ENCODE results near the gene MYPN.

Gene MYPN

DNA sequence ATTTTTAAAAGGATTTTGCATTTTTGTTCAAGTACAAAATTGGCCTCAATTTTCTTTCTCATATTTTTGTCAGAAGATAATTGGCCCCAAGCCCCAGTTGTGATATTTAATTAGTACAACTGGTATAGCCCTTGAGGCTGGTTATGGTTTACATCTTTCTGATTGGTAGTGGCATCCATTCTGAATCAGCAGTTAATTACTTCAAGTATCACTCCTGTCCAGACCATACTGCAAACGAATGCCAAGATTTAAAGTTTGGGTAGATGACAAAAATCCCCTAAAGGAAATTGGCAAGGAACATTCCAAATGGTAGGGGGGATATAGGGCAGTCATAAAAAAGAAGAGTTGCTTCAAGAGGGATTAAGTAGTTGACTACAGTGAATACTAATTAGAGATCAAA is 23.1 kb downstream of the MYPN start:
- in situ Hi-C loops (cut with MboI; ENCODE audit: low sequenced_read_pairs), result no loop called here

DNA sequence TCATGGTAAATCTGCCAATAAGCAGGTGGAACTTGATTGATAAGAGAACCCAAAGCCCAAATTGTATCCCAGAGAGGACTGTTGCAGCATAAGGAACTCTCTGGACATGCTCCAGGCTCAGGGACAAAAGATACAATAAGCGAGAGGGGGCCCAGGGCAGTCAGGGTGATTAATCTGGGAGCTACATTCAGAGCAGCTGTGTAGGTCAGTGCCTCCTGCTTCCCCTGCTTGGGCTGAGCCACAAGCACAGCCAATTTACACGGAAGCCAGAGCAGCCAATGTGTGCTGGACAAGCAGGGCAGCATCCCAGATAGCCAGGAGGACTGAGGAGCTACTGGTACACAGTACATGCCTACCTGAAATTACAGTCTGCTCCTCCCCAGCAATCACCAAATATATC is 24.2 kb downstream of the MYPN start:
- in situ Hi-C loops (cut with MboI; ENCODE audit: low sequenced_read_pairs), result no loop called here

DNA sequence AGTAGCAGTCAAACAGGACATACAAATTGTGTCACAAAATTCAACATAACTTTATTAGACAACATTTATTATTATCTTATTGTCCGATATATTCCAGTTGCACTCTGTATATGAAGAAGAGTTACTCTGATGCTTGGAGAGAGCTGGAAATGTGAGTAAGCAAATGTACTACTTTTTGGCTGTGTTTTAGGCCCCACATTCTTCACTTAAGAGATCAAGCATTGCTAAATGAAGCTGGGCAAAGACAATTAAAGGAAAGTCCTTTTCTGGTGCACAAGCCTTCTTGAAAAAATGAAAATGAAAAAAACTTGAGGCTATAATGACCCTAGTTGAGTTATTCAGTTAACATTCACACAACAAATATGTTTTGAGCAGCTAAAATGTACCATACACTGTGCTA is 26.1 kb downstream of the MYPN start:
- in situ Hi-C loops (cut with MboI; ENCODE audit: low sequenced_read_pairs), result no loop called here

DNA sequence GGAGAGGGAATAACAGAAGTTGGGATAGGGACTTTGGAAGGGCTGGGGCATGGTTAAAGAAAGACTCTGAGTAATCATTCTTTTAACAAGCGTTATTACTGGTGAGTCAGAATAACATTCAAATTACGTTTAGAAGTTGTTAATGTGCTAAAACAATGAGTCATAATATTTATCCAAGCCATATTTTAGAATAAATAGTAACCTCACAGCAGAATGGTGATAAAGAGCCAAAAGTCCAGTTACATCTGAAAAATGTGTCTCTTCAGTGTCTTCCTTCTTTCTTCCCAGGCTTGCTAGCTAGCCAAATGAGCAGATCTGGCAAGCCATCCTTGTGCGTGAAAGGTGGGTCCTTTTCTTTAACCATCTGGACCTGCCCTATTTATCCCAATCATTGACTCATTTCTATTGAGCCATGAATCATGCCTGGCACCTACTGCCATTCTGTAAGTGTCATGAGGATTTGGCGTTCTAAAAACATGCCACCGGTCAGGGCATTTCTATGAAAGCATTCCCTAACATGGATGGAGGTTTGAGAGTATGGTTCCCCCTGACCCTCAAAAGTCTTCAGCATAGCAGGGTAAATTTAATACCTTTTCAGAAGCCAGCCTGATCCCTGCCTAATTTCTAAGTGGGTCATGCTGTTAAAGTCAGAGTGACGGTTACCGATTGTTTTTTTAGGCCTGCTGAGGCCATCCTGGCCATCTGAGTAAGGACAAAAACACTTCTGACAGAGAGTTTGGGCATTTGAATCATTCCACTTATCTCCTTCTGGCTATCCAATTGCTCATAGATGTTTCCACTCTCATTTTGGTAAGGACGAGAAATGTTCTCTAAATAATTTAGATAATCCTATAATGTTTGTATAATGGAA is 26.9 kb downstream of the MYPN start:
- in situ Hi-C loops (cut with MboI; ENCODE audit: low sequenced_read_pairs), result no loop called here

DNA sequence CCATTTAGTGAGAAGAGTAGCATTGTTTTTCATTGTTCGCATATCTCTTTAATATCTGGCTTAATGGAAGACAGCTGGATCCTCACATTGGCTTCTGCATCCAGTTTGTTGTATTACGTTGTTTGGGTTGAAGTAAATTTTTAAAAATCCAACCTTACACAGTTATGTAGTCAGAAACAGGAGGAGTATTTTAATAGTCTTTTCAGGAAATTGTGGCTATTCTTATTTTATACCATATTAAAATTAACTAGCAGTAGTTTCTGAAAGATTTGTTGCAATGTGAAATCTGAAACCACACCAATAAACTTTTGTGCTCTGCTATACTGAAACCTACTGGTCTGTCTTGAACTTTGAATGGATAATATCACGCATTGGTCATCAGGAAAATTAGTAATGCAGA is 27.9 kb downstream of the MYPN start:
- in situ Hi-C loops (cut with MboI; ENCODE audit: low sequenced_read_pairs), result no loop called here

DNA sequence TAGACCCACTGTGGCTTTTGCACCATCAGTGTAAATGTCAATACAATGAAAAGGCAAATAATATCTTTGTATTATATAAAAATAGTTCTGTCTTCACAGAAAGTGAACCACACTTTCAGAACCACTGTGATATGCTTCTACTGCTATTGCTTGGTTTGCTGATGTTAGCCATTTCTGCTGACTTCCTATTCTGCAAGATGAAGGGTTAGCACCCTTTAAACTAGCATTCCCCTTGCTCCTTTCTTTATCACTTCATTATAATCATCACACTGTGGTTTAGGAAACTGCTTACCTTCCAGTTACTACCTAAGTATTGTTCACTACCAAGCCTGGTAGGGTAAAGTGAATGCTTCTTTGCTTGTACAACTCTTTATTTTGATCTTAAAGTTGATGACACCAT is 29.2 kb downstream of the MYPN start:
- in situ Hi-C loops (cut with MboI; ENCODE audit: low sequenced_read_pairs), result no loop called here

DNA sequence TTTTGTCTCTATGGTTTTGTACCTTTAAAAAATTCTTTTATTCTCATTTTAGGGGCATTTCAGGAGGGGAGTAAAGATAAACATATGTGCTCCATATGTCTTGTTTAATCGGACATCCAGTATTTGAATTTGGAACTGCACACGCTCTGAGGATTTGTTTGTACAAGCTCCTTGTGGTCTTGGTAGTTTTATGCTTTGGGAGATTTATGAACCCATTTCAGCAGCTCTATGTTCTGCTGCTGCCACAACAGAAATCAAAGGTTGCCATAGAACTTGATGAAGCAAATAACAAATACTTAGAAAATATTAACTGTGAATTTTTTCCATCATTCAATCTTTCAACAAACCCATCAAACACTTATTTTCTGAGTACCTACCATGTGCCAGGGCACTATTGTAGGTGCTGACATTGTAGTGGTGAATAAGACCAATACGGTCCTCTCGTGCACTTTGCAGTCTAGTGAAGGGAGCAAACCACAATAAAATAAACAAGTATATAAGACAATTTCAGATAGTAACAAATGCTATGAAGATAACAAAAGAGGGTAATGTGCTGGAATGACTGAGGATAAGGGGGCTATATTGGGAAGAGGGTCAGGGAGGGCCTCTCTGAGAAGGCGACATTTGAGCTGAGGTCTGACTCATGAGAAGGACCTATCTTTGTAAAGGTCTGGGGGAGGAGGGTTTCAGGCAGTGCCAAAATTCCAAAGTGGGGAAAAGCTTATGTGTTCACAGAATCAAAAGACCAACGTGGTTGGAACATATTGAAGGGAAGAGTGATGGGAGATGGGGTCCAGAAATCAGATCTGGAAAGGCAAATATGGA is 30.4 kb downstream of the MYPN start:
- in situ Hi-C loops (cut with MboI; ENCODE audit: low sequenced_read_pairs), result no loop called here

DNA sequence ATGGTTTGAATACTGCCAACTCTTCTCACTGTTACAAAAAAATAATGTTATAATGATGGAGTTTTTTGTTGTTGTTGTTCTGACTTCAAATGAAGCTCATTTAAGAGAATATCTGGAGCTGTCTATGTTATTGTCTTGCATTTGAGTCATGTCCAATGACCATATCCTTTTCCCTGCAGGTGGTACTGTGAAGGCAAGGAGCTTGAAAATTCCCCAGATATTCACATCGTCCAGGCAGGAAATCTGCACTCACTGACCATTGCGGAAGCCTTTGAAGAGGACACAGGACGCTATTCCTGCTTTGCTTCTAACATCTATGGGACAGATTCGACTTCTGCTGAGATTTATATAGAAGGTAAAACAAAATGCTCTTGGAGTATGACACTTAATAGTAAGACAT is 33.5 kb downstream of the MYPN start:
- in situ Hi-C loops (cut with MboI; ENCODE audit: low sequenced_read_pairs), result no loop called here

DNA sequence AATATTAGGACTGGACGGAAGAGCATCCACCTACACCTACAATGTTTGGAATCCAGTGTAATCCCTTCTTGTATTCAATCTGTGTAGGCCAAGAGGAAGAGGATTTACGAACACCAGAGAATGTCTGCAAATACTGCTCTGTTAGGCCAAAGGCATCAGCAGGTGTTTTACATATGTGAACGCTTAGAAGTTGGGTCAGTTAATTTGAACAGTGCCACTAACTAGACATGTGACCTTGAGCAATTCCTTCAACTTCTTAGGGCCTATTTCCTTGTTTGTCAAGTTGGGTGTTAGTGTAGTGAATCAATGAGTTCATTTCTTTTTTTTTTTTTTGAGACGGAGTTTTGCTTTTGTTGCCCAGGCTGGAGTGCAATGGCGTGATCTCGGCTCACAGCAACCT is 35.4 kb downstream of the MYPN start:
- in situ Hi-C loops (cut with MboI; ENCODE audit: low sequenced_read_pairs), result no loop called here

DNA sequence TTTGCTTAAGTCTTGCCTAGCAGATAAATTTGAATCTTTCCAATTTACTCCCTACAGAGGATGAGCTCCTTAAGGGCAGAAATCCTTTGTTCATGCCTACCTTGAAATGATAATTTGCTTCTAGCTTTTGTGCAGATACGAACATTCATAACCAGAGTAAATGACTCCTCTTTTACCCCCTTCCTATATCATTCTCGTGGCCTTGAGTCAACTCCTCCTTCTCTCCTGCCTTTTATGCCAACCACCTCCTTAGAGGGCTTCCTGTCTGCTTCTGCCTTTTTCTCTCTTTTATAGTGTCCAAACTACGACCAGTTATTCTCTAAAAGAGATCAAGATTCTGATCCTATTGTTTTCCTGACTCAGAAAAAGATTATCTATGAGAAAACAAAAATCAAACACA is 36.4 kb downstream of the MYPN start:
- in situ Hi-C loops (cut with MboI; ENCODE audit: low sequenced_read_pairs), result no loop called here

DNA sequence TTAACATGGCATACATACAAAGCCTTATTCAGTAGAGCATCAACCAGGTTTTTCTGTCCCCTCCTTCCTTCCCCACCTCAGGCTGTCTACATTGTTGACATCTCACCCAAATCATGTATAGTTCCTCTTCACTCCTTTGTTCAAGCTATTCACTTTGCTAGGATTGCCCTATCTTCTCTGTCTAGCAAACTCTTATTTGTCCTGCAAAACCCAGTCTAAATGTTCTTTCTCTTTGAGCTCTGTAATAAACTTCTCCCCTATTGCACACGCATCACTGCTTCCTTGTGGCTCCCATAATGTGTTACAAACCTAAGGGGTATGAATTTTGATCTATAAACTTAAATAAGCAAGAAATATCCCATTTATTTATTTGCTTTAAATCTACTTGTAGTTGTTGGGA is 36.8 kb downstream of the MYPN start:
- in situ Hi-C loops (cut with MboI; ENCODE audit: low sequenced_read_pairs), result no loop called here

DNA sequence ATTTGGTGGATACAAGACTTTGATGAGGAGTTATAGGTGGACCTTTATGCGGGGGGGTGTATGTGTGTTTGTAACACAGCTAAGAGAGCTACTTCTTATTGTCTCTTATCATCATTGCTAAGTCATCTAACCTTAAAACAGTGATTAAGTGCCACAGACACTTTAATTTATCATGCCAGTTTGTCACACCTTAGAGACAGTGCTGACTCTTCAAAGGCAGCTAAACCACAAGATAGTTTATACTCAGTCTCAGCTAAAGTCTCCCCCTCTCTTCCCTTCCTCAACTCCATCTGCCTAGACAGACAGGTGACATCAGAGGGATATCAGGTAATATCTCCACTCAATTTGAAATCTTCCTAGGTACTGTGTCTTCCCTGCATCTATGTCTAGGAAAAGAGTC is 42.2 kb downstream of the MYPN start:
- in situ Hi-C loops (cut with MboI; ENCODE audit: low sequenced_read_pairs), result loop anchor here (25.0 kb wide), 1 partner anchor 289 kb away; no protein-coding TSS in a partner anchor

DNA sequence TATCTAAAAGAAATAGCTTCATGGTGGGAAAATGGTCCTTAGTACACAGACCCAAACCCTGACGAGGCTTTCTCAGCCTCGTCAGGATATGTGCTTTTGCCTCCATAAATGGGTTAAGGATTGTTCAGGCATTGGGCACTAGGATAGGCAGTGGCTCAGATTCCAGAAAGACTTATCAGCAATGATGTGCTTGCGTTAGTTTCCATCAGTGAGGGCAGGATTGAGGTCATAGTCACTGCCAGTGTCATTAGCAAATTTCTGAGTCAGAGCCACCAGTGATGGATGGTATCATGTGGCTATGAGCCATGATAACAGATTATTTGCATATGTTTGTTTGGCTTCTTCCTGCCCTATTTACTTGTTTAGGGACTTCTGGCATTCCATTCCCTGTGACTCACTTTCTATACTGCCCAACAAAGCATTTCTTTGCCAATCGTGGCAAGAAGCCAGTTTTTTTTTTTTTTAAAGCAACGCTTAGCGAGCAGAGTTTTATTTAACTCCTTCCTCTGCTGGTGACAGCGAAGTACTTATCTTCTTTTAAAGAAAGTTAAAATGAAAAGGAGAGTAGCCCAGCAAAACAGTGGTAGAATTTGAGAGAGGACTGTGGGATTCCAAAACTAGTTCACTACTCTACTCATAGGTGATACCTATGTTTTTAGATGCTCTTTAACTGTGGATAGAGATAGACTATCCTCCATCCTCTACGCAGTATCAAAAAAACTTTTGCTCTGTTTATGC is 44.4 kb downstream of the MYPN start:
- in situ Hi-C loops (cut with MboI; ENCODE audit: low sequenced_read_pairs), result loop anchor here (25.0 kb wide), 1 partner anchor 291 kb away; no protein-coding TSS in a partner anchor

DNA sequence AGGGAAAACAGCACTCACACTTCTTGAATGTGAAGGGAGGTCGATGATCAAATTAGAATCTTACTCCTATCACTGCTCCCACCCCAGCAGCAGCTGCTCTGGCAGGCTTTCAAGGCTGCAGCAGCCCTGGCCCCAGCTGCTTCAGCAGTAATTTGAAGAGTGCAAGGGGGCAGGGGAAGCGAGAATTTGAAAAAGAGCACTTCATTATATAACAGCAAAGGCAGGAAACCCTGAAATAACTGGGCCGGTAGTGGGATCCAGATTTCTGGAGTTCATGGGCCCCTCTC is 44.9 kb downstream of the MYPN start:
- in situ Hi-C loops (cut with MboI; ENCODE audit: low sequenced_read_pairs), result loop anchor here (25.0 kb wide), 1 partner anchor 292 kb away; no protein-coding TSS in a partner anchor

DNA sequence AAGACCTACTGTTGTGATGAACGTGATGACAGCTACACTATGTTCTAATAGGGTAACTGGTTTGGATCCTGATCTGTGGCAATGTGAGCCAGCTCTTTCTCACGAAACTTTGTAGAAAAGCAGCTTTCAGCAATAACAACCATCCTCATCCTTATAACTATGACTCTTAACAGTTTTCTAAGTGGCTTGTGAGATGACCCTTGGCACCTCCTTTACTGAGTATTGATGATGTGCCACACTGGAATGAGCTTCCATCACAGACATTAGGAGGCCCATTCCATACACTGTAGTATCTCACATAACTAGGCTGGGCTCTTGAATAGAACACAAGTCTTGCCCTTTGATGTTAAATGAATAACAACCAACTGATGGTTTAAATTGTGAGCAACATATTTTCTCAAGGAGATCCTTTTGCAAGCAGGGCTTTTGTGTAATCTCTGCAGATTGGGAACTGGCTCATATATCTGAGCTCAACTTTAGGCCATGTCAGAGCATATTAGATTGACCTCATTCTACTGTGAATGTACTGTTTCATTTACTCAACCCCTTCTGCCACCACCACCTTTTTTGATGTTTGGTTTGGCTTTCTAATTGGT is 46.4 kb downstream of the MYPN start:
- in situ Hi-C loops (cut with MboI; ENCODE audit: low sequenced_read_pairs), result loop anchor here (25.0 kb wide), 1 partner anchor 293 kb away; no protein-coding TSS in a partner anchor

DNA sequence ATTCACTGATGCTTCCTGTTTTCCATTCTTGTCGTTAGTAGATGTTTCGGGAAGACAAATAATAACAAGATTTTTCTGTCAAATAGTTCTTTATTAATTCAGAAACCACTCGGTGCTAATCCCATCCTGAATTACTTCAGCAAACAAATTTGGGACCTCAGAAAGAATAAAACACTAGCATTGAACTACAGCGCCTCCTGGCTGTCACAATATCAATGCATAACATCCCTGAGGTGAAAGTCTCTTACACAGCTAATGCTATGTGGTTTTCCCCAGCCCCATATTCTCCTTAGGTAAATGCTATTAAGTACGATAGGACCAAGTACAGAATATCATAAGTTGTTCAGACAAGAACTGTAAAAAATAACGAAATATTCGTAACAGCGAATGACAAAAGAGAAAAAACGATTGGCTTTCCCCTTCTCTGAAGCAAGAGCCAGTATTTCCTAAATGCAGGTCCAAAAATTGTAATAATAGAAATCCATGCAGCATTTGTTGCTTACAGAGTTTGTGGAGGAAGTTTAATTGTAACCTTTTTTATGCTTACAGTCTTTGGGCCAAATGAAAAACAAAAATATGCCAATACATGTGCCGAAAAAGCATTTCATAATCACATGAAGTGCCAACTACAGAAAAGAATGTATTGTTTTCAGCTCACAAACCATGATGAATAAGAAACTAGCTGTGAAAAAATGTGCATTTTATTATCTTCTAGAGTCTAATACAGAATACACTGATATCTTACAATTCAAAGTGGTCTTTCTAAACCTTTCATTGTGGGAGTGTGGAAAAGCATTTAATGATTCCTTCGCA is 47.3 kb downstream of the MYPN start:
- in situ Hi-C loops (cut with MboI; ENCODE audit: low sequenced_read_pairs), result loop anchor here (25.0 kb wide), 1 partner anchor 294 kb away; no protein-coding TSS in a partner anchor

DNA sequence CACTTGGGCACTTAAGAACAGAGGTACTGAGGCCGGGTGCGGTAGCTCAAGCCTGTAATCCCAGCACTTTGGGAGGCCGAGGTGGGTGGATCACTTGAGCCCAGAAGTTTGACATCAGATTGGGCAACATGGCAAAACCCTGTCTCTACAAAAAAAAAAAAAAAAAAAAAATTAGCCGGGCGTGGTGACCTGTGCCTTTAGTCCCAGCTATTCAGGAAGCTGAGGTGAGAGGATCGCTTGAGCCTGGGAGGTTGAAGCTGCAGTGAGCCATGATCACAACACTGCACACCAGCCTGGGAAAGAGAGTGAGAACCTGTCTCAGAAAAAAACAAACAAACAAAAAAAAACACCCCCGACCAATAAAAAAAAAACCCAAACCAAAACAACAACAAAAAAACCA is 48.2 kb downstream of the MYPN start:
- in situ Hi-C loops (cut with MboI; ENCODE audit: low sequenced_read_pairs), result loop anchor here (25.0 kb wide), 1 partner anchor 295 kb away; no protein-coding TSS in a partner anchor

DNA sequence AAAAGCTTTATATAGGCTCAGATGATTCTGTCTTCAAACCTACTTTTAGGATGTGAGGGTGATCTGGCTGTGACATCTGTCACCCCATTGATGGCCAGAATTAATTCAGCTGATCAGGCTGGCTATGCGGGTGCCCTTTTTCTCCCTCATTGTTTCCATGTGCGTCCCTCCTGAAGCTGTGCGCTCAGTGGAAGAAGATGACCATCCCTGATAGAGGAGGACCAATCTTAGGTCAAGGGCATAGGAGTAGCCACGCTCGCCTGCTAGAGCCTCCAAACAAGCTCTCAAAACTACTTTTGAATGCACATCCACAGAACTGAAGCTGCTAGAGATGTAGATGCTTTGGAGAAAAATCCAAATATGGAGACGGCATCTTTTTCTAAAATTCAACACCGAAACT is 48.7 kb downstream of the MYPN start:
- in situ Hi-C loops (cut with MboI; ENCODE audit: low sequenced_read_pairs), result loop anchor here (25.0 kb wide), 1 partner anchor 296 kb away; no protein-coding TSS in a partner anchor

DNA sequence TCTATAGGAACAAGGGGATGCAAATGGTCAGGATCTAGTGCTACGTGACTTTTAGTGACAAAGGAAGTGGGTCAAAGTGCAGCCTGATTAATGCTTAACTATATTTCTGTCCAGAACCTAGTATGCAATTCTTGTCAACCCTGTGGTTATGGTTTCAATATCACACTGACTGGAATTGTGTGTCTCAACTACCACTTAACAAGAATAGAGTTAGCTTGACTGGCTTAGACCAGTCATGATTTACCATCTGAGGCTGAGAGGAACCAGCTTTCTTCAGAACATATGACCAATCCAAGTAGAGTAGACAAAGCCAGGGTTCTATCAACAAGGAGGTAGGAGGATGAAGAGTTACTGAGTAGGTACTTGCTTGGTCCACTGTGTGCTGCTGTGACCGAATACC is 54.4 kb downstream of the MYPN start:
- in situ Hi-C loops (cut with MboI; ENCODE audit: low sequenced_read_pairs), result loop anchor here (25.0 kb wide), 1 partner anchor 301 kb away; no protein-coding TSS in a partner anchor

DNA sequence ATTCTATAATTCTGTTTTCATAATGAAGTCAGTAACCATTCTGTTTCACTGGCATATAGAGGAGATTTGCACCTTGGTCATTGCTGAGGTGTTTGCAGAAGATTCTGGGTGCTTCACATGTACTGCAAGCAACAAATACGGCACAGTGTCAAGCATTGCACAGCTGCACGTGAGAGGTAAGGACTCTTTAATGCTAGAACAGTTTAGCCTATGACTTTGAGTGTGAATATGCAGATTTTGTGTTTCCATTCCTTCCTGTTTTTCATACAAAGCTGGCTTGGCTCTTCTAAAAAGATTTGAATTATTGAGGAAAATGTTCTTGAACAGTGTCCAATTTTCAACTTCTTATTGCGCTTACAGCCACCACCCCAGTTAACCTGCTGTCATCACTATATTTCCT is 56.4 kb downstream of the MYPN start:
- in situ Hi-C loops (cut with MboI; ENCODE audit: low sequenced_read_pairs), result loop anchor here (25.0 kb wide), 1 partner anchor 303 kb away; no protein-coding TSS in a partner anchor
